Measurements from ENCODE around the gene NBAS.

GRCh38 chr2:15458277-15458676 lies 102.9 kb downstream of the NBAS start:
- TF ChIP-seq CTCF (optimal IDR thresholded peaks at IDR 0.05 in 1 of 3, IDR thresholded peaks at IDR 0.05 in 1 of 3, conservative IDR thresholded peaks at IDR 0.05 in 1 of 3; ENCODE audit: extremely low read depth in 1 of 3, insufficient read depth in 2 of 3, low read length in 3 of 3) (no peak), EZH2 (IDR thresholded peaks at IDR 0.05; ENCODE audit: low read length) (no peak)

Measured in keratinocyte (primary cell).